ENCODE data around the gene VIL1.
A peak's percentile ranks its signal among the peaks of the same experiment; 100 is the strongest.

DNA sequence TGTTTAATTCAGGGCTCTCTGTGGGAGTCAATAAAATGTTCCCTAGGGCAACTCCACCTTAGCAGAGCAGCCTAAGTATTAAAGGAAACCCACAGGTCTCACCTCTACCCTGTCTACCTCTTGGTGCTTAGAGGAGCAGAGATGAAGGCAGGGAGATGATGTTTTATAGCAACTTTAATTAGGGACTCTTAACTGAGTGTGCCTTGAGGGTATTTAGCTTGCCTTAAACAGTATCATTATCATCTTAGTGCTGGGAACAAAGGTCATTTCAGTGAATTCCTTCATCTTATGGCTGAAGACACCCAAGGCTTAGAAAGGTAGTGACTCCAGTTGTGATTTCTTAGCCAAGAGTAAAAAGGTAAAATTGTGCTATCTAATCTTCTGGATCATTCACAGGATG lies 26.7 kb downstream of the VIL1 start:
- TF ChIP-seq, protein P1, sequence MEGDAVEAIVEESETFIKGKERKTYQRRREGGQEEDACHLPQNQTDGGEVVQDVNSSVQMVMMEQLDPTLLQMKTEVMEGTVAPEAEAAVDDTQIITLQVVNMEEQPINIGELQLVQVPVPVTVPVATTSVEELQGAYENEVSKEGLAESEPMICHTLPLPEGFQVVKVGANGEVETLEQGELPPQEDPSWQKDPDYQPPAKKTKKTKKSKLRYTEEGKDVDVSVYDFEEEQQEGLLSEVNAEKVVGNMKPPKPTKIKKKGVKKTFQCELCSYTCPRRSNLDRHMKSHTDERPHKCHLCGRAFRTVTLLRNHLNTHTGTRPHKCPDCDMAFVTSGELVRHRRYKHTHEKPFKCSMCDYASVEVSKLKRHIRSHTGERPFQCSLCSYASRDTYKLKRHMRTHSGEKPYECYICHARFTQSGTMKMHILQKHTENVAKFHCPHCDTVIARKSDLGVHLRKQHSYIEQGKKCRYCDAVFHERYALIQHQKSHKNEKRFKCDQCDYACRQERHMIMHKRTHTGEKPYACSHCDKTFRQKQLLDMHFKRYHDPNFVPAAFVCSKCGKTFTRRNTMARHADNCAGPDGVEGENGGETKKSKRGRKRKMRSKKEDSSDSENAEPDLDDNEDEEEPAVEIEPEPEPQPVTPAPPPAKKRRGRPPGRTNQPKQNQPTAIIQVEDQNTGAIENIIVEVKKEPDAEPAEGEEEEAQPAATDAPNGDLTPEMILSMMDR (IDR thresholded peaks at IDR 0.05), result no peak
- no peak for TF ChIP-seq POLR2AphosphoS5 (IDR thresholded peaks at IDR 0.05; ENCODE audit: low read depth, low read length)
- TF ChIP-seq SIN3A (IDR thresholded peaks at IDR 0.05; ENCODE audit: borderline replicate concordance, insufficient read depth, low read depth, low read length), result no peak
- TF ChIP-seq REST (IDR thresholded peaks at IDR 0.05; ENCODE audit: insufficient read depth in 1 of 2, low read depth in 2 of 2, low read length in 1 of 2), result no peak
- peak; percentile 87 for TF ChIP-seq TCF7L2 (IDR thresholded peaks at IDR 0.05; ENCODE audit: low read depth, low read length)
